DOHH2 (cell line): ENCODE data around the gene WDR18.

Experiments
- H3F3A ChIP-seq: fragments of 200-600 bp; sonication (generic), shearing (Covaris generic); 2 replicates; pipeline ENCODE4 v1.6.0; 2016; ENCODE audit warnings: antibody characterized with exemption, mild to moderate bottlenecking; ENCODE audit not compliant: control insufficient read depth, insufficient read depth
- H3K27ac ChIP-seq: fragments of 200-600 bp; sonication (generic); 2 replicates; pipeline ENCODE4 v1.5.1; 2014; ENCODE audit warnings: low read depth, mild to moderate bottlenecking, low read length, moderate library complexity
- H3K27me3 ChIP-seq: fragments of 200-600 bp; sonication (generic); 2 replicates; pipeline ENCODE4 v1.6.1; 2014; ENCODE audit warnings: mild to moderate bottlenecking, low read length, mixed read lengths; ENCODE audit not compliant: control insufficient read depth
- H3K36me3 ChIP-seq: fragments of 200-600 bp; sonication (generic); 2 replicates; pipeline ENCODE4 v1.6.1; 2014; ENCODE audit warnings: mild to moderate bottlenecking, low read length, moderate library complexity, mixed read lengths; ENCODE audit not compliant: control insufficient read depth
- H3K4me1 ChIP-seq: fragments of 200-600 bp; sonication (generic); 2 replicates; pipeline ENCODE4 v1.6.1; 2014; ENCODE audit warnings: mild to moderate bottlenecking, low read length, mixed read lengths; ENCODE audit not compliant: control insufficient read depth
- H3K4me2 ChIP-seq: fragments of 200-600 bp; sonication (generic); 2 replicates; pipeline ENCODE4 v1.6.0; 2014; ENCODE audit warnings: mild to moderate bottlenecking, low read length, moderate library complexity
- H3K4me3 ChIP-seq: fragments of 200-600 bp; sonication (generic); 2 replicates; pipeline ENCODE4 v1.5.1; 2014; ENCODE audit warnings: mild to moderate bottlenecking, low read length, mixed read lengths
- H3K79me2 ChIP-seq: fragments of 200-600 bp; sonication (generic); 2 replicates; pipeline ENCODE4 v1.6.1; 2014; ENCODE audit warnings: mild to moderate bottlenecking, low read length, mixed read lengths; ENCODE audit not compliant: control insufficient read depth
- H3K9me2 ChIP-seq: fragments of 200-600 bp; sonication (generic); replicated peaks from 2 replicates; pipeline ENCODE4 v1.6.1; 2014; ENCODE audit warnings: mild to moderate bottlenecking, low read length, mixed read lengths; ENCODE audit not compliant: control insufficient read depth
- H3K9me3 ChIP-seq: fragments of 200-600 bp; sonication (generic); 2 replicates; pipeline ENCODE4 v1.6.1; 2014; ENCODE audit warnings: antibody characterized with exemption, low read length, mixed read lengths; ENCODE audit not compliant: control insufficient read depth, insufficient read depth
- H4K20me1 ChIP-seq: fragments of 200-600 bp; sonication (generic); 2 replicates; pipeline ENCODE4 v1.6.0; 2014; ENCODE audit warnings: low read depth, mild to moderate bottlenecking, antibody characterized with exemption, low read length, moderate library complexity; ENCODE audit not compliant: control insufficient read depth, insufficient read depth
- CTCF ChIP-seq: fragments of 200-600 bp; sonication (generic); IDR thresholded peaks from one replicate; pipeline ENCODE4 v1.5.1; 2014; ENCODE audit warnings: antibody characterized with exemption, mild to moderate bottlenecking, low read depth, low read length; ENCODE audit not compliant: poor library complexity, severe bottlenecking
- EZH2phosphoT487 ChIP-seq: fragments of 200-600 bp; sonication (generic); IDR thresholded peaks from 2 replicates; pipeline ENCODE4 v1.6.1; 2017; ENCODE audit warnings: borderline replicate concordance, mild to moderate bottlenecking, antibody characterized with exemption, low read length, moderate library complexity, mixed read lengths

WDR18 gene

GRCh38 chr19:1006711-1007398 lies 22.7 kb downstream of the WDR18 start:
- Histone ChIP-seq H4K20me1 (no peaks in the 10 kb centered on the region), H3K27me3 (no peaks in the 10 kb centered on the region), H3K27ac (no peak overlapping the region), H3K4me2 (no peak overlapping the region), H3K4me1 (peaks cover 6% of the 10 kb centered on the region), H3K9me2 (no peaks in the 10 kb centered on the region), H3K79me2 (no peaks in the 10 kb centered on the region), H3K4me3 (no peak overlapping the region), H3K36me3 (peaks cover 38% of the 10 kb centered on the region), H3K9me3 (no peaks in the 10 kb centered on the region), H3F3A (no peaks in the 10 kb centered on the region)
- TF ChIP-seq EZH2phosphoT487 = no peak

DNA sequence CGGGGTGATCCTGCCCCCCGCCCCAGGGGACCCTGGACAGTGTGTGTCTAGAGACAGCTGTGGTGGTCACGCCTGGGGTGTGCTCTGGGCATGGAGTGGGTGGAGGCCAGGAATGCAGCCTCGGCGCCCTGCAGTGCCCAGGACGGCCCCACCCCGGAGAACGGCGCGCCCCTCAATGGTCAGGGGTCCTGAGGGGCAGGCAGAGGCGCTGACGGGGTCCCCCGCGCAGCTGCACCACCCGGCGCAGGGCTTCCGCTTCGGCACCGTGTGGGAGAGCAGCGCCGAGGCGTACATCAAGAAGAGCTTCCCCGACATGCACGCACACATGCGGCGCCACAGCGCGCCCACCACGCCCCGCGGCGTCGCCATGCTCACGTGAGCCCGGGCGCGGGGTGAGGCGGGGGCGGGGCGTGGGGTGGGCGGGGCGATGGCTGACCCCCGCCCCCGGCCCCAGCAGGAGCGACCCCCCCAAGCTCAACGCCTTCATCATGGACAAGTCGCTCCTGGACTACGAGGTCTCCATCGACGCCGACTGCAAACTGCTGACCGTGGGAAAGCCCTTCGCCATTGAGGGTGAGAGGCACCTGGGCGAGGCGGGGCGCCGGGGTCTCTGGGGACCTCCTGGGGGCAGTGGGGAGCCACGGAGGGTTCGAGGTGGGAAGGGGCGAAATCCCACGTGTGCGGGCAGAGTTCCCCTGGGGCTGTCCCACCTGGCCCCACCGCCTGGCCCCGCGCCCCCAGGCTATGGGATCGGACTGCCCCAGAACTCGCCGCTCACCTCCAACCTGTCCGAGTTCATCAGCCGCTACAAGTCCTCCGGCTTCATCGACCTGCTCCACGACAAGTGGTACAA lies 23.5 kb downstream of the WDR18 start:
- H4K20me1 ChIP-seq = no peaks in the 10 kb centered on the region
- no peaks in the 10 kb centered on the region for H3K9me2 ChIP-seq
- peaks cover 45% of the 10 kb centered on the region for H3K36me3 ChIP-seq

GRCh38 chr19:1008268-1009040 lies 24.3 kb downstream of the WDR18 start:
- H4K20me1 ChIP-seq = peaks cover 4% of the 10 kb centered on the region; the same call in 1 of the 2 replicates

More for the DNA sequence above, 23.5 kb downstream of the WDR18 start:
- Histone ChIP-seq H3K27me3 (no peaks in the 10 kb centered on the region), H3K4me1 (peaks cover 6% of the 10 kb centered on the region), H3K79me2 (no peaks in the 10 kb centered on the region), H3K27ac (no peak overlapping the region), H3K4me3 (no peak overlapping the region), H3K4me2 (no peak overlapping the region), H3F3A (no peaks in the 10 kb centered on the region), H3K9me3 (no peaks in the 10 kb centered on the region)
- no peak for TF ChIP-seq CTCF
- TF ChIP-seq EZH2phosphoT487 = no peak

More at GRCh38 chr19:1008268-1009040, 24.3 kb downstream of the WDR18 start:
- H3K4me1 ChIP-seq = peaks cover 6% of the 10 kb centered on the region
- H3K9me2 ChIP-seq = no peaks in the 10 kb centered on the region
- H3F3A ChIP-seq = no peaks in the 10 kb centered on the region
- H3K27ac ChIP-seq = no peak overlapping the region
- H3K36me3 ChIP-seq = peaks cover 54% of the 10 kb centered on the region
- H3K4me3 ChIP-seq = no peak overlapping the region
- peaks cover 7% of the 10 kb centered on the region for H3K79me2 ChIP-seq
- TF ChIP-seq CTCF (no peak), EZH2phosphoT487 (no peak)
- H3K4me2 ChIP-seq = no peak overlapping the region
- no peaks in the 10 kb centered on the region for H3K9me3 ChIP-seq
- H3K27me3 ChIP-seq = no peaks in the 10 kb centered on the region
